Epithelial cell of esophagus (primary cell): Measurements from ENCODE around the gene PDE6D.

Experiments used
- DNase-seq: peaks from one replicate; pipeline ENCODE4 v3.0.0; 2010; ENCODE audit warnings: low read depth
- H3K4me3 ChIP-seq: 2 replicates; pipeline ENCODE4 v1.5.1; 2011; ENCODE audit warnings: mild to moderate bottlenecking, low read length, control low read depth
- TF ChIP-seq, protein P1 (sequence below): IDR thresholded peaks from 2 replicates; pipeline ENCODE4 v1.5.1; 2011; ENCODE audit warnings: low read depth, mild to moderate bottlenecking, low read length, control low read depth, inconsistent platforms; ENCODE audit not compliant: insufficient read depth; ENCODE audit errors: missing control alignments

PDE6D gene

GRCh38 chr2:231769170-231770136, 11.6 kb downstream of the PDE6D start:
- TF ChIP-seq, protein P1, sequence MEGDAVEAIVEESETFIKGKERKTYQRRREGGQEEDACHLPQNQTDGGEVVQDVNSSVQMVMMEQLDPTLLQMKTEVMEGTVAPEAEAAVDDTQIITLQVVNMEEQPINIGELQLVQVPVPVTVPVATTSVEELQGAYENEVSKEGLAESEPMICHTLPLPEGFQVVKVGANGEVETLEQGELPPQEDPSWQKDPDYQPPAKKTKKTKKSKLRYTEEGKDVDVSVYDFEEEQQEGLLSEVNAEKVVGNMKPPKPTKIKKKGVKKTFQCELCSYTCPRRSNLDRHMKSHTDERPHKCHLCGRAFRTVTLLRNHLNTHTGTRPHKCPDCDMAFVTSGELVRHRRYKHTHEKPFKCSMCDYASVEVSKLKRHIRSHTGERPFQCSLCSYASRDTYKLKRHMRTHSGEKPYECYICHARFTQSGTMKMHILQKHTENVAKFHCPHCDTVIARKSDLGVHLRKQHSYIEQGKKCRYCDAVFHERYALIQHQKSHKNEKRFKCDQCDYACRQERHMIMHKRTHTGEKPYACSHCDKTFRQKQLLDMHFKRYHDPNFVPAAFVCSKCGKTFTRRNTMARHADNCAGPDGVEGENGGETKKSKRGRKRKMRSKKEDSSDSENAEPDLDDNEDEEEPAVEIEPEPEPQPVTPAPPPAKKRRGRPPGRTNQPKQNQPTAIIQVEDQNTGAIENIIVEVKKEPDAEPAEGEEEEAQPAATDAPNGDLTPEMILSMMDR: no peak
- DNase-seq: no peak
- no peak overlapping the region for H3K4me3 ChIP-seq

DNA sequence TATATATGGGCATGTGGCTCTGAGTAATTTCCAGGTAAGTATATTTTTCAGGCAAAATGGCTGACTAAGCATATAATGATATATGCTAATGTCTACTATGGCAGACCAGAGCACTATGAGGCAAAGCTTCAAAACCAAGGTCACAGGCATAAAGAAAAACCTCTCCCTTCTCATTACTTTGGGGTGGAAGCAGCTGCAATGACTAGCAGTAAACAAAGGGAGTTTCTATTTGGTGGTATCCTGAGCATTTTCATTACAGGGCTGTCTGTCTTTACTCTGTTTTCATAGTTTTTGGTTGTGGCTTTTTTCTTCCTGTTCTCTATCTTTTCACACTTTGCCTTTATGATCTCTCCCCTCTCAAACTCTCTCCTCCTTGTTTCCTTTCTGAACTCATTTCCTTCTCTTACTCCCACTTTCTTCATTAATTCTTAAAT, 15.6 kb downstream of the PDE6D start:
- TF ChIP-seq, protein P1: no peak
- DNase-seq: no peak
- H3K4me3 ChIP-seq: no peak overlapping the region

GRCh38 chr2:231764760-231765159, 16.3 kb downstream of the PDE6D start:
- no peak overlapping the region for H3K4me3 ChIP-seq
- TF ChIP-seq, protein P1: no peak
- no peak for DNase-seq

DNA sequence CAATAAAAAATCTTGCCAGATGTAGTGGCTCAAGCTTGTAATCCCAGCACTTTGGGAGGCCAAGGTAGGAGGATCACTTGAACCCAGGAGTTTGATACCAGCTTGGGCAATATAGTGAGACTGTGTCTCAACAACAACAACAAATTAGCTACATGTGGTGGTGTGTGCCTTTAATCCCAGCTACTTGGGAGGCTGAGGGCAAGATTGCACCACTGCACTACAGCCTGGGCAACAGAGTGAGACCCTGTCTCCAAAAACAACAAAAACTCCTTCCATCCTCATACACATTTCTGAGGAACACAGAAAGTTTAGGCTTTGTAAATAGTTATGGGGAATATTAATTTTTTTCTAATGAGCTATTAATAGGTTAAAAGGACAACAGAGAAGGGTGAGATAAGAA, 17.0 kb downstream of the PDE6D start:
- no peak overlapping the region for H3K4me3 ChIP-seq
- DNase-seq: no peak
- TF ChIP-seq, protein P1: no peak

GRCh38 chr2:231761735-231762134, 19.3 kb downstream of the PDE6D start:
- no peak for DNase-seq
- H3K4me3 ChIP-seq: no peak overlapping the region
- TF ChIP-seq, protein P1: no peak

DNA sequence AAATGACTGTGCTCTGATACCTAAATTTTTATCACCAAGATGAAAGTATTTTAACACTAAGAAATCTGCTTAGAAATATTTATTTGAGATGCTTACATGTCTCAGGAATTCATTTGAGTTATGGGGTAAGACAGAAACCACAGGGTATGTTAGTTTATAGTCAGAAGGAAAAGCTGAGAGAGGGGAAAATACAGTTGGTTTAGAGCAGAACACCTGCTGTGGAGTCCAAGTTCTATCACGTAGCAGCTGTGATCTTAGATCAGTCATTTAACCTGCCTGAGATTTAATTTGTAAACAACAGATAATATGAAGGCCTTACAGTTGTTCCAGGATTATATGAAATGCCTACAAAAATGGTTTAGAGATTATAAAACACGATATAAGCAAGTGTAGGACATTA, 29.0 kb downstream of the PDE6D start:
- TF ChIP-seq, protein P1: no peak
- no peak overlapping the region for H3K4me3 ChIP-seq
- no peak for DNase-seq
